ENCODE data around the gene GIMAP5.
A peak's percentile ranks its signal among the peaks of the same experiment; 100 is the strongest.

The GIMAP5 gene

DNA sequence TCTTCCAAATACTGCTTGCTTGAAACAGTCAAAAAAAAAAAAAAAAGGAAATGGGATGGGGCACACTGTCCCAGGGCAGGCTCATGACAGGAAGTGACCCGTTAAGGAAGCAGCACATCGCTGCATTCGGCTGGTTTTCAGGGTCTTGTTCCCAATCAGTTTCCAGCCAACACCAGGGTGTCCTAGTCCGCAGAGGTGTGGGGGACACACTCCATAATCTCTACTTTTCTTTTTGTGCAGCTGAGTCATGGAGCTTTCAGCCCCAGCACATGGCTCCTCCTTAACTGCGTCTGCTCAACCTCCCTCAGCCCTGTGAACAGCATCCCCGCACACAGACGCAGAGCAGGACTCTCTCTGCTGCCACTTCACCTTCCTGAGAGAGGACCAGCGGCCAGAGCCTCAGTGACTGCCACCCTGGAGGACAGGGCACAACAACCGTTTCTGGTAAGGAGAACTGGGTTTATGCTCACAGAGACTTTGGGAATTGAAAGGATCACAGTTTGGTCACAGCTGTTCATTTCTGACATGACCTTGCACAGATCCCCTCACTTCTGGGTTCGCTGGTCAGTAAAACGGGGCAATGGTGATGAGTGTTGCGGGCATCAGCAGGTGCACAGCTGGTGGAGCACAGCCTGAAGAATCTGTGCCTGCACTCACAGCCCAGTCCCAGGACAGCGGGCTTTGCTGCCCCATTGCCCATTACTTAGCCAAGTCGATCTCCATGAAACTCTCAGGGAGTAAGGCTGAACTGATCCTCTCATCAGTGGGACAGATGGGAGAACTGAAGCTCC is at the start of gene GIMAP5:
Gene GIMAP5 (plus strand): TSS at position 154 of the 791 bp plus-strand sequence. CDS start 3,467 bp downstream, outside the sequence.
- DNase-seq (ENCODE audit: low read depth in 2 of 2), result peak; percentile 32 to 50

DNA sequence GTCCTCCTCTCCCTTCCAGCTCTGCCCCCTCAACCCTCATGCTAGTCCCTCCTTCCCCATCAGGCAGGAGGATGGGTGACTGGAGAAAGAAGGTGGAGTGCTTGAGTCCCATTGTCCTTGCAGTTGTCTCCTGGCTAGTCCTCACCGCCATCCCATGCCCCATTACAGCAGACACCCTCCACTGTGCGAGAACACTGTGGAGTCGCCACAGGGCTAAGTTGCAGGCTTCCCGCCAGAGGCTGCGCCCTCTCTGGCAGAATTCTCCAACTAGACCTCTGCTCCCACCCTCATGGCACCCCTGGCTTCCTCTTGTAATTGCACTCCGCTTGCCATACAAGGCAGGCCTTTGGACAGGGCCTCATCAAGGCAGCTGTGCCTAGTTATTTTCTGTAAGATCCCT is 48.6 kb upstream of the GIMAP5 start:
- DNase-seq (ENCODE audit: low read depth in 2 of 2), result no peak

DNA sequence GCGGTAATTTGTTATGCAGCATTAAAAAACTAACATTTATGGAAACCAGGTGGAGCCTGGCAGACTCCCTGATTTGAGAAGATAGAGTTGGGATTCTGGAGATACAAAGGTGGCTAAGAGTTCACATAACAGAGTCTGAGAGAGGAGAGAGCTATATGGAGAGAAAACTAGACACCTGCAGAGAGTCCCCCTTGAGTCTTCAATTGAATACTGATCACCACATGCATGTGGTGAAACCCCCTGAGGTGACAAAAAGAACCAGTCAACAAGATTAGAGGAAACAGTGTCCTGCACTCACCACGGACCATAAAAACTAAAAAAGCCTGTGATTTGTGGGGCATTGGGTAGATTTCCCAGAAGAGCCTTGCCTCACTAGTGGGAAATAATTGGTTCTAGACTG is 41.6 kb upstream of the GIMAP5 start:
- no peak for DNase-seq (ENCODE audit: low read depth in 2 of 2)

DNA sequence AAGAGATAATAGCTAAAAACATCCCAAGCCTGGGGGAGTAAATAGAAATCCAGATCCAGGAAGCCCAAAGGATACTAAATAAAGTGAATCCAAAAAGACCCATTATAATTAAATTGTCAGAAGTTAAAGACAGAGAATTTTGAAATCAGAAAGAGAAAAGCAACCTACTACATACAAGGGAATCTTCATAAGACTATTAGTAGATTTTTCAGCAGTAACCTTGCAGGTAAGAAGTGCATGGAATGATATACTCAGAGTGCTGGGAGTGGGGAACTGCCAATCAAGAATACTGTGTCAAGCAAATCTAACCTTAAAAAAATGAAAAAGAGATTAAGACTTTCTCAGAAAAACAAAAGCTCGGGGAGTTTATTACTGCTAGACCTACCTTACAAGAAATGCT is 34.0 kb upstream of the GIMAP5 start:
- DNase-seq (ENCODE audit: low read depth in 2 of 2), result no peak

DNA sequence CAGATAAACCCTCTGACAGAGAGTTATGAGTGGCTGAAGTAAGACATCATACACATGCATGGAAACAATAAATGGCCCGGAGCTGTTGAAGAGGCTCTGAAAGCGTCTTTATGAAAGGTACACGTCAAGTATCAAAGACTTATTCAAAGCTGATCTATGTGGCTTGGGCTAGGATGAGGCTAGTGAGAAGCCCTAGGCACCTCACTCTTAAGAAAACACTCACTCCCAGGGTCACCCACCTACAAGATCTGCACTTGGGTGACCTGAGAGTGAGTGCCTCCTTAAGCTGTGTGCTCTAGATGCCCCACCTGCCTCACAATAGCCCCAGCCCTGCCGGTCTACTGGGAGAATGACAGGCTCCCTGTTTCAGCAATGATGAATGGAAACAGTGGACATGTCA is 21.9 kb upstream of the GIMAP5 start:
- no peak for DNase-seq (ENCODE audit: low read depth in 2 of 2)

DNA sequence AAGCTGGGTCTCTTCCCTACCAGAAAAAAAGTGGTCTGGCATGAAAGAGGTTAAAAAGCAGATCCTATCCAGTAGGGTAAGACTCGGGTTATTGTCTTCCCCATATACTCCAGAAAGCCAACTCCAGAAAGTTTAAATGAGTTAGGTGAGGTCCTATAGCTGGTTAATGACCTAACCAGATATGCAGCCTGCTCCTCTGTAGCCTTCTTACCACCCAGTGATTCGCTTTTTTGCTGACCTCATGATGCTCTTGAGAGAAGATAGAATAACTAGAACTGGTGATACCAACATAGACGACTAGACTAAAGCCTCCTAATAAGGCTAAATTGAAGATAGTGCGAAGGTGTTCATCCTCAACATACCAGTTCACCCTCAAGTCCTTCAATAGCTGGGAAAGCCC is 21.5 kb upstream of the GIMAP5 start:
- no peak for DNase-seq (ENCODE audit: low read depth in 2 of 2)

DNA sequence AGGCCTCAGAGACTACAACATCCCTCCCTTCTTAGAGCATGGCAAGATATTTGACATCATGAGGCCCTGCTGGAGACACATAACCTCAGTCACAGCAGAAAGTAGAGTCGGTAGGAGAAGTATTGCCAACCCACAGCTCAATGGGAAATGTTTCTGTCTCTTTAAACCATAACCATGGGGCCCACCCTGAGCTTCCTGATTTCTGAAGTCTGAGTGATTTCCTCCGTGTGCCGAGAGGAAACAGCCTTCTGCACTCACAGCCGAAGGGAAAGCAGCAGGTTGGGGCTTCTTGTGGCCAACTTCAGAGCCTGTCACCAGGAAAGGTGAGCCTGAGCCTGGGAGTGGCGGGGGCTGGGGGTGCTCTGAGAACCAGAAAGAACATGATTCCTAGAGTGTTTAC is 20.9 kb upstream of the GIMAP5 start, which contains the start of gene GIMAP1:
Gene GIMAP1 (plus strand): TSS at position 246 of the 400 bp plus-strand sequence. CDS start 2,435 bp downstream, outside the sequence.
- DNase-seq (ENCODE audit: low read depth in 2 of 2), result peak in 1 of 2 donors; percentile 41

DNA sequence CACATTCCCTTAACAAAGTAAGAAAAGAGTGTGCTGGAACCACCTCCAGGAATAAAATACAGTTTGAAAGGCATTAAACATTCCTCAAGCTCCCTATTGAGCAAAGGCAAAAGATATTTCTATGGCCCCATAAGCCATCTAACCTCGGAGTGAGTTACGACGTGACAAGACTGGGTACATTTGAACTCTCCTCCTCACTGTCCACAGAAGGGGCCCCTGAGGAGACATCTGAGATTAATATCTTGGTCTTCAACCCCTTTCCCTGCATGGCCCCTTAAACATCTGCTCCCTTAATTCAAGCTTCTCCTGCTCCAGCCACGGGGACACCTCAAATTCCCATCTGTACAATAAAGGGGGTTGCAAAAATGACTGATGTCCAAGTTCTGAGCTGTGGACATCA is 20.3 kb upstream of the GIMAP5 start:
- no peak for DNase-seq (ENCODE audit: low read depth in 2 of 2)

DNA sequence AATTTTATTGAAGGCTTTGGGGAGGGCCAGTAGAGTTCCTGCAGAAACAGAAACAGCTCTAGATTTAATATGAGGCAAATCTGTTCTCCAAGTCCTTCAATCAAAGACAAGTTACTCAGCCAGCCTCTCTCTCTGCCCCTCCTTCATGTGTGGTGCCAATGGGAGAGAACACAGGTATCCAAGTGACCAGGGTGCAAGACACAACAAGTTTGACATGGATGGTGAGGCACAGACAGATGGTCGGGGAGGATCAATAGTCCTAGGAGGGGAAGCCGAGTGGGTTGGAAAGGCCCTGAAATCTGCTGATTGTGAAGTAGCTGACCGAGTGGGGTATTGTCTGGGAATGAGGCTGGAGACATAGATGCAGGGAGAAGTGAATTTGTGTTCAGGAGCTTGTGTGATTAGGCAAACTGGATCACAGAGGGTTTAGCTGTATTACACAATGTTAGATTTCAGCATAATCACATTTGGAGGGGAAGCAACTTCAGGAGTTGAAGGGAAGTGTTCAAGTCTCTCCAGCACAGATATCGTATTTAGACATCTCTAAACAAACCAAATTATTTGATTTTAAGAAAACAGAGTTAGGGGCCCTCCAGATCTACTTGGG is 19.3 kb upstream of the GIMAP5 start:
- no peak for DNase-seq (ENCODE audit: low read depth in 2 of 2)

DNA sequence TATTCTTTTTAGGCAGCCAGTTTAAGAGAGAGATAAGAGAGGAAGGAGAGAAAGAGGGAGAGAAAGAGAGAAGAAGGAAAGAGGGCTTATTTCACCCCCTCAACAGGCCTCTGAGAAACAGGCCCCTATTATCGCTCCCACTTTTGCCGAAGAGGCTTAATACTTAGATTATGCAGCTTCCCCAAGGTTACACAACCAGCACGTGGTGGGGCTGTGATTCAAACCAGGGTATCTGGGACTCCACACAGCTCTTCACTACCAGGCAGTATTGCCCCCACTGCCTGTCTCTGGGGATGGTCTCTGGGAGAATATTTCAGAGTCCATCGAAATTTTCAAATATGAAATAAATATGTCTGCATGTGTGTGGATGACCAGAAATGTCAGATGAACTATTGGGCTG is 17.8 kb upstream of the GIMAP5 start:
- no peak for DNase-seq (ENCODE audit: low read depth in 2 of 2)

DNA sequence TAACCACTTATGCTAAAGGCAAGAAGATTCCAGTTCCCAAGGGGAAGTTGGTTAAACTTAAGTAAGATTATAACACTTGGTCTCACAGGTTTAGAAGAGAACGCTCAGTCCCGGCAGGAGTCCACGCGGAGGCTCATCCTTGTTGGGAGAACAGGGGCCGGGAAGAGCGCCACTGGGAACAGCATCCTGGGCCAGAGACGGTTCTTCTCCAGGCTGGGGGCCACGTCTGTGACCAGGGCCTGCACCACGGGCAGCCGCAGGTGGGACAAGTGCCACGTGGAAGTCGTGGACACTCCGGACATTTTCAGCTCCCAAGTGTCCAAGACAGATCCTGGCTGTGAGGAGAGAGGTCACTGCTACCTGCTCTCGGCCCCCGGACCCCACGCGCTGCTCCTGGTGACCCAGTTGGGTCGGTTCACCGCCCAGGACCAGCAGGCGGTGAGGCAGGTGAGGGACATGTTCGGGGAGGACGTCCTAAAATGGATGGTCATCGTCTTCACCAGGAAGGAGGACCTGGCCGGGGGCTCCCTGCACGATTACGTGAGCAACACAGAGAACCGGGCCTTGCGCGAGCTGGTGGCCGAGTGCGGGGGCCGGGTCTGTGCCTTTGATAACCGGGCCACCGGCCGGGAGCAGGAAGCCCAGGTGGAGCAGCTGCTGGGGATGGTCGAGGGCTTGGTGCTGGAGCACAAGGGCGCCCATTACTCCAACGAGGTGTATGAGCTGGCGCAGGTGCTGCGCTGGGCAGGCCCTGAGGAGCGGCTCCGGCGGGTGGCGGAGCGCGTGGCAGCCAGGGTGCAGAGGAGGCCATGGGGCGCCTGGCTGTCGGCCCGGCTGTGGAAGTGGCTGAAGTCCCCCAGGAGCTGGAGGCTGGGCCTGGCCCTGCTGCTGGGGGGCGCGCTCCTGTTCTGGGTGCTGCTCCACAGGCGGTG is 17.0 kb upstream of the GIMAP5 start:
- no peak for DNase-seq (ENCODE audit: low read depth in 2 of 2)

DNA sequence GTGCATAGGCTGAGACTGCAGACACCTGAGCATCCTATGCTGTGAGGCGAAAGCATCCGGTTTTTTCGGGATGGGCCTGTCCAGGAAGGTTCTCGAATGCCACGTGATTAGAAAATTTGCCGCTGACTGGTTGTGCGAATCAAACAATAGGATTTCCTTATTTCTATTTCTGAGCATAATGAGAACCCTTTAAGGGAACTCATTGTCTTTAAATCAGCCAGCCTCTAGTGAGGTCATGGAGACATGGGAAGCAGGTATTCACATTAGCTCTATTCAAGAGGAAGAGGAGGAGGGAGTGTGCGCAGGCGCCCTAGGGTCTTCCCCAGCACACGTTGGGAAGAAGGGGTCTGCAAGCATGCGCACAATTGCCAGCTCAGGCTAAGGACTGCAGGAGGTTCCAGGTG is 15.2 kb upstream of the GIMAP5 start:
- DNase-seq (ENCODE audit: low read depth in 2 of 2), result no peak

DNA sequence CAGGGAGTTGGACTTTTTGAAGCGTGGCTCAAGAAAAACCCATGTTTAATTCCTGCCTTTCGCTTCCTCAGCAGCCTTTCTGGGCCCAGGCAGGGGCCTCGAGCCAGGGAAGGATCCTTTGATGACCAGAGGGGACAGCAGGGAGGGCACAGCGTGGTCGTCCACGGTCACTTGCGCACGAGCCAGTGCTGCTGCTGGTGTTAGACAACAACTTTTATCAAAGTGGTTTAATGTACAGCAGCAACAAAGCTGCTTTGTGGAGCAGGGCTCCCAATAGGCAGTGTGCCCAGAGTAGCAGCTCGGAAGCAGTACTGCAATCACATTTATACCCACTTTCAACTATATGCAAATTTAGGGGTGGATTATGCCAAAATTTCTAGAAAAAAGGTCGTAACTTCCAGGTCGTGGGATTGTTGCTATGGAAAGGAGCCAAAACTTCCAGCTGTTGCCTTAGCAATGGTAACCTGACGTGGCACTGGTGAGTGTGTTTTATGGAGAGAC is 14.7 kb upstream of the GIMAP5 start:
- DNase-seq (ENCODE audit: low read depth in 2 of 2), result no peak

DNA sequence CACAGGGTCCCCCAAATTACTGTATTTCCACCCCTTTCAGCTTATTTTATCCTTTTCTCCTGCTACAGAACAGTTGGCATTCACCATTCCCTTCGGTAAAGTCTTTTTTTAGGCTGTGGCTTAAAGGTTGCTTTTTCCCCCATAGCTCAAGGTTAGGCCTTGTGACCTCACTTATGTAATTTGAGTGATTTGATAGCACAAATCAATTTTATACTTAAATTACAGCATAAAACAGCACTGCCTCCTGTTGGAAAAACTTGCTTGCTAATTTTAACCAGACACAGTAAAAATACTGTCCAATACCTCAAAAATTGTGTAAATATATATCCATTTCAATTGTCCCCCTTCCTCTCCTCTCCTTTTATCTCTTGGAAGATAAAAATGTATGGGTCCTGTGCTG is 13.8 kb upstream of the GIMAP5 start:
- no peak for DNase-seq (ENCODE audit: low read depth in 2 of 2)

DNA sequence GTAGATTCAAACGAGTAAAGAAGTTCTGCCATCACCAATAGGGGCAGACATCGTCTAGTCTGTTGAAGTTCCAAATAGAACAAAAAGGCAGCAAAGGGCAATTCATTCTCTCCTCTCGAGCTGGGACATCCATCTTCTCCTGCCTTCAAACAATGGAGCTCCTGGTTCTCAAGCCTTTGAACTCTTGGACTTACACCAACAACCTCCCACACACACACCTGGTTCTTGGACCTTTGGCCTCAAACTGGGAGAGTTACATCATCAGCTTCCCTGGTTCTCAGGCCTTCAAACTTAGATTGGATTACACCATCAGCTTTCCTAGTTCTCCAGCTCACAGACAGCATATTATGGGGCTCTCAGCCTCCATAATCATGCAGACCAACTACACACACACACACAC is 9.8 kb upstream of the GIMAP5 start:
- DNase-seq (ENCODE audit: low read depth in 2 of 2), result no peak

DNA sequence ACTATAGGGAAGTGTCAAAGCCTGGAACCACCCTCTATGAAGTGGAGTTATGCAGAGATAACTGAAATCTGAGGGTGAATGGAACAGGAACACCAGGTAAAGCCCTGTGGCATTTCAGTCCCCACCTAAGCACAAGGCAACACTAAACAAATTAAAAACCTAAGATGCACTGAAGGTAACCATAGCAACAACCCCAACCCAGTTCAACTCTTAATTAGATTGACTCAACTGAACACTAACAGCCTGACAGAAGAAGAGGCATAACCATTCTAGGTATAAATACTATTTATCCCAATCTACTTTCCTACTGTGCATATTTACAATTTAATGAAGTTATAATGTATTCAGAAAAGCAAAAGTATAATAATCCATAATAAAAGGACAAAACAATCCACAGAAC is 9.2 kb upstream of the GIMAP5 start:
- no peak for DNase-seq (ENCODE audit: low read depth in 2 of 2)

DNA sequence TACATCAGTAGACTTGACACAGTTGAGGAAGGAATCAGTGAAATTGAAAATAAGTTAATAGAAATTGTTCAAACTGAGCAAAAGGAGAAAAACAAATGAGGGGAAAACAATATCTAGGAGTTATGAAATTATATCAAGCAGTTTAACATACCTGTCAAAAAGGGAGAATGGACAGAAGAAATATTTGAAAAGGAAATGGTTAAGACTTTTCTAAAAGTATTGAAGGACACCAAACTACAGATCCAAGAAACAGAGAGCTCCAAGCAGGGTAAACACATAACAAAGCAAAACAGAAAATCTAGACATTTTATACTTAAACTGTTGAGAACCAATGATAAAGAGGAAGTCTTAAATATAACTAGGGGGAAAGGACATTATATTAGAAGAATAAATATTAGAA is 8.6 kb upstream of the GIMAP5 start:
- no peak for DNase-seq (ENCODE audit: low read depth in 2 of 2)

DNA sequence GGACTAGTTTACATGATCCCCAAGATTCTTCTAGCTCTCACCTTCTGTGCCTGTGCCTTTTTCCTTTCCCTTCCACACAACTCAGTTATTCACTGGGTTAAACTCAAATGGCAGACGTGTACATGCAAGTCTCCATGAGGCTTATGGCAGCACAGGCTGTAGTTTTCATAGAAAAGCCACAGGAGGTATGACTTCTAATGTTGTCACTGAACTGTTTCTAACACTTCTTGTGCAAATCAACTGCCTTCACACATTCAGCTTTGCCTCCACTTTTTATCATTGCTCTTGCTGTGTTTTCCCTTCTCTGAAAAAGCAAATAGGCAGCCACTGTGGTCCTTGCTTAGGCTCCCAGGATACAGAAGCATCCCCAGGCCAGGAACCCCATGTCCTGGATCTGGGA is 5.3 kb upstream of the GIMAP5 start:
- DNase-seq (ENCODE audit: low read depth in 2 of 2), result no peak

DNA sequence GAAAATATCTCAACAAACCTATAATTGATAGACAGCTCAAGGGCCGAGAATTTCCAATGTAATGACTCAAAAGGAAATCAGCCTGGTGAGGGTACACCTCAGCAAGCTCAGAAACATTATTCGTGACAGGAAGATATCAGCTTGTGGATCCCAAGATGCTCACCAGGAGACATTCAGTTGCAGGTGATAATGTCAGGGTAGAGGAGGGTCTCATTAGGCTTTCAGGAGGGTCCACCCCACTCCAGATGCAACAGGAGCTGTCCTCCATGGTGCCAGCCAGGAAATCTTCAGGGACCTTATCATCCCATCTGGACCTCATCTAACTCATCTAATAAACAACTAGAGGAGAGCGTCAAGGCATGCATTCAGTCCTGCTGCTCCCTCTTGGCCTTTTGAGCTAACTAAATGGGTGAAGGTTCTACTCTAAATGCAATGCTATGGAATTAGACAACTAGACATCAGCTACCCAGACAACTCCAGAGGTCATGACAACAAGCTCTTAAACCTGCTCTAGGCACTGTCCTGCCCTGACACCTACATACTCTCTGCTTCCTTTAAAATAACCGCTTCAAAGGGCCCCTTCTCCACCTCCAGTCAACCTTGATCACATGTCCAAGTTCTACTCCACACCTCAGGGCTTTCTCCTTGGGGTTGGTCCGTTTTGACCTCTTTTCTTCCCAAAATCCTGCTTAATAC is 4.3 kb upstream of the GIMAP5 start:
- DNase-seq (ENCODE audit: low read depth in 2 of 2), result no peak

DNA sequence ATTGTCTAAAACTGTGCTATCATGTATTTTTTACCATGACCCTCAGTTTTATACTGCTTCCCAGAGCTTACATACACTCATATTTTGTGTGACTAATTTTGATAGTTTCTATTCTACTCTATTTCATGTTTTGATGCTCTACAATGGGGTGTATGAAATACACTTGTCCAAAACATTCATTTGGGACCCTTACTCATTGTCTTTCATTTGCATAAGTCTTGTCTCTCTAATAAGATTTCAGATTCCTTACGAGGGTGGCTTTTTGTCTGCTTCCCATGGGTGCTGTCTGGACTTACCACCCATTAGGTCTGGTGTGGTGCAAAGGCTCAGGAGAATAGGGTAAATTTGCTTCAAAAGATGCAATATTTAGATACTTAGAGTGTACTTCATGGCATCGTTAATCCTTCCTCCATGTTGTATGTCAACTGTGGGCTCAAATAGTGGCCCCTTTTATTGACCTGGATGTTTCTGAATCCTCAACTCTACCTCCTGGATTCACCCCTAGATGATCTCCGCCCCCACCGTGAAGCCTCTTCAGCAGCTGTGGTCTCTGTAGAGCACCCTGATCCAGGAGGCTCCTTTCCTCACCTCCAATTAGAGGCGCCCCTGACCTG is 3.6 kb upstream of the GIMAP5 start:
- no peak for DNase-seq (ENCODE audit: low read depth in 2 of 2)

DNA sequence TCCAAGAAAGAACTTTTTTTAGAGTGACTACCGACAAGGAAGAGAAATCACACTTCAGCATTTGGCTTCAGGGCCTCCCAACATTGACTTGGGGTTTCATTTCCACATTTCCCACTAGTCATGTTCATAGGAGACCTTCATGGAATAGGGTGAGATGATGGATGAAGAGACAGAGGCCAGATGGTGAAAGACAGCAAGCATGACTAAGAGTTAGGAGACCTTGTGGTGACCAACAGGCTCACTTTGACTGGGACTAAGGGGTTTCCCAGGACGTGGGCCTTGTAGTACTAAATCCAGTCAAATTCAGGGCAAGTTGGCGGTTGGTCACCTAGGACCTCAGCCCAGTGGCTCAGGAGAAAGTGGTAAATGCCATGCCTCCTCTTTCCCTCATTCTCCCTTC is 3.0 kb upstream of the GIMAP5 start:
- no peak for DNase-seq (ENCODE audit: low read depth in 2 of 2)

Data from stimulated activated CD8-positive, alpha-beta memory T cell treated with anti-CD3 and anti-CD28 coated beads, Interleukin-7, amount 100 ng/mL, for 4 hours (primary cell).